H9 (cell line): ENCODE measurements around the gene CDCP1. TPM values are rescaled to one million over a fixed set of nuclear protein-coding genes. Genes with fewer than 3 reads are reported as not detected.

Experiments used
- DNase-seq: peaks from one replicate; pipeline ENCODE4 v3.0.0-alpha.2; 2017
- H2AFZ ChIP-seq: one replicate; pipeline ENCODE4 v1.6.1; 2013; ENCODE audit warnings: mild to moderate bottlenecking, low read length, control low read depth, moderate library complexity
- H2AK5ac ChIP-seq: 2 replicates; pipeline ENCODE4 v1.6.1; 2013; ENCODE audit warnings: low read length, control low read depth, mixed read lengths; ENCODE audit not compliant: insufficient read length
- H2BK120ac ChIP-seq: one replicate; pipeline ENCODE4 v1.6.1; 2013; ENCODE audit warnings: low read depth, mild to moderate bottlenecking, low read length, control low read depth, inconsistent platforms; ENCODE audit not compliant: poor library complexity, severe bottlenecking
- H2BK12ac ChIP-seq: 2 replicates; pipeline ENCODE4 v1.6.1; 2013; ENCODE audit warnings: low read length, control low read depth, mixed read lengths, low read depth; ENCODE audit not compliant: insufficient read length
- H2BK15ac ChIP-seq: 2 replicates; pipeline ENCODE4 v1.6.1; 2013; ENCODE audit warnings: low read depth, low read length, control low read depth
- H2BK20ac ChIP-seq: one replicate; pipeline ENCODE4 v1.6.1; 2013; ENCODE audit warnings: low read depth, mild to moderate bottlenecking, low read length, control low read depth, inconsistent platforms; ENCODE audit not compliant: poor library complexity, severe bottlenecking
- H2BK5ac ChIP-seq: 2 replicates; pipeline ENCODE4 v1.6.1; 2013; ENCODE audit warnings: low read length, control low read depth, mixed read lengths; ENCODE audit not compliant: insufficient read length
- H3K14ac ChIP-seq: 2 replicates; pipeline ENCODE4 v1.6.1; 2013; ENCODE audit warnings: low read length, control low read depth; ENCODE audit not compliant: insufficient read depth
- H3K18ac ChIP-seq: 2 replicates; pipeline ENCODE4 v1.6.1; 2013; ENCODE audit warnings: low read depth, mild to moderate bottlenecking, mixed read lengths, low read length, control low read depth; ENCODE audit not compliant: insufficient read length
- H3K23ac ChIP-seq: 2 replicates; pipeline ENCODE4 v1.6.1; 2013; ENCODE audit warnings: low read length, control low read depth, mixed read lengths, low read depth; ENCODE audit not compliant: insufficient read length
- H3K23me2 ChIP-seq: 2 replicates; pipeline ENCODE4 v1.6.1; 2013; ENCODE audit warnings: low read depth, mild to moderate bottlenecking, mixed read lengths, low read length, control low read depth; ENCODE audit not compliant: insufficient read length, poor library complexity, severe bottlenecking
- H3K27ac ChIP-seq: 2 replicates; pipeline ENCODE4 v1.5.1; 2013; ENCODE audit warnings: low read length, control low read depth, mixed read lengths, low read depth; ENCODE audit not compliant: insufficient read length
- H3K27me3 ChIP-seq: 2 replicates; pipeline ENCODE4 v1.6.1; 2013; ENCODE audit warnings: low read length, control low read depth, inconsistent platforms; ENCODE audit not compliant: insufficient read depth
- H3K4ac ChIP-seq: 2 replicates; pipeline ENCODE4 v1.6.1; 2013; ENCODE audit warnings: low read depth, mild to moderate bottlenecking, control low read depth, inconsistent platforms, low read length, moderate library complexity
- H3K4me1 ChIP-seq: 2 replicates; pipeline ENCODE4 v1.6.1; 2013; ENCODE audit warnings: low read length, control low read depth, inconsistent platforms; ENCODE audit not compliant: insufficient read depth
- H3K4me2 ChIP-seq: 2 replicates; pipeline ENCODE4 v1.6.1; 2013; ENCODE audit warnings: low read length, control low read depth, mixed read lengths; ENCODE audit not compliant: insufficient read length, insufficient read depth
- H3K56ac ChIP-seq: 2 replicates; pipeline ENCODE4 v1.6.1; 2013; ENCODE audit warnings: low read depth, mild to moderate bottlenecking, mixed read lengths, low read length, control low read depth; ENCODE audit not compliant: insufficient read length
- H3K79me1 ChIP-seq: 2 replicates; pipeline ENCODE4 v1.6.1; 2013; ENCODE audit warnings: low read depth, mild to moderate bottlenecking, moderate library complexity, low read length, control low read depth, inconsistent platforms; ENCODE audit not compliant: insufficient read depth, poor library complexity, severe bottlenecking
- H3K79me2 ChIP-seq: 2 replicates; pipeline ENCODE4 v1.6.1; 2013; ENCODE audit warnings: low read length, control low read depth, inconsistent platforms; ENCODE audit not compliant: insufficient read depth
- H3K9ac ChIP-seq: 2 replicates; pipeline ENCODE4 v1.6.1; 2013; ENCODE audit warnings: low read length, control low read depth, mixed read lengths; ENCODE audit not compliant: insufficient read length; ENCODE audit errors: extremely low read depth
- H3K9me3 ChIP-seq: one replicate; pipeline ENCODE4 v1.6.1; 2013; ENCODE audit warnings: low read depth, low read length, inconsistent platforms; ENCODE audit not compliant: control insufficient read depth
- H3T11ph ChIP-seq: one replicate; pipeline ENCODE4 v1.6.1; 2013; ENCODE audit warnings: mild to moderate bottlenecking, low read length, control low read depth, inconsistent platforms
- H4K20me1 ChIP-seq: one replicate; pipeline ENCODE4 v1.6.1; 2013; ENCODE audit not compliant: control insufficient read depth, insufficient read length, insufficient read depth
- H4K5ac ChIP-seq: 2 replicates; pipeline ENCODE4 v1.6.1; 2013; ENCODE audit warnings: low read depth, mild to moderate bottlenecking, mixed read lengths, low read length, control low read depth; ENCODE audit not compliant: insufficient read length
- H4K8ac ChIP-seq: replicated peaks from 2 replicates; pipeline ENCODE4 v1.6.1; 2013; ENCODE audit warnings: low read length, control low read depth, mixed read lengths, low read depth; ENCODE audit not compliant: insufficient read length
- H4K91ac ChIP-seq: 2 replicates; pipeline ENCODE4 v1.6.1; 2013; ENCODE audit warnings: low read depth, mild to moderate bottlenecking, moderate library complexity, mixed read lengths, low read length, control low read depth; ENCODE audit not compliant: insufficient read length
- H3K27ac Mint-ChIP-seq, 3 experiments: 2 replicates in 2 of 3; 3 replicates in 1 of 3; pipeline ENCODE4 v1.8.0; 2020 to 2021; ENCODE audit warnings: mixed read lengths in 3 of 3, mild to moderate bottlenecking in 1 of 3, moderate library complexity in 1 of 3
- H3K27me3 Mint-ChIP-seq: 2 replicates; pipeline ENCODE4 v1.8.0; 2021; ENCODE audit warnings: low read depth, mild to moderate bottlenecking, moderate library complexity, mixed read lengths
- H3K36me3 Mint-ChIP-seq, 3 experiments: 2 replicates in 2 of 3; 3 replicates in 1 of 3; pipeline ENCODE4 v1.8.0; 2020 to 2021; ENCODE audit warnings: low read depth in 3 of 3, mixed read lengths in 3 of 3; ENCODE audit not compliant: insufficient read depth in 1 of 3
- H3K4me1 Mint-ChIP-seq, 2 experiments: 2 replicates each; pipeline ENCODE4 v1.8.0; 2020; ENCODE audit warnings: mixed read lengths in 2 of 2
- H3K4me3 Mint-ChIP-seq, 2 experiments: 2 replicates in 1 of 2; 3 replicates in 1 of 2; pipeline ENCODE4 v1.8.0; 2020 to 2021; ENCODE audit warnings: mild to moderate bottlenecking in 2 of 2, mixed read lengths in 2 of 2, moderate library complexity in 1 of 2
- H3K9me3 Mint-ChIP-seq, 2 experiments: 2 replicates in 1 of 2; 3 replicates in 1 of 2; pipeline ENCODE4 v1.8.0; 2020; ENCODE audit warnings: mild to moderate bottlenecking in 2 of 2, mixed read lengths in 2 of 2, moderate library complexity in 1 of 2
- CTCF ChIP-seq: fragments of 200-600 bp; sonication (generic); conservative IDR thresholded peaks from 3 replicates; pipeline ENCODE4 v1.8.0; 2021; ENCODE audit warnings: antibody characterized with exemption, mild to moderate bottlenecking
- WGBS: extraction: QIAGEN DNeasy Blood & Tissue Kit; methylation state at CpG from one replicate; pipeline ENCODE4 v1.1.7; 2013; ENCODE audit warnings: missing lambda C conversion rate, low lambda C conversion rate, mixed read lengths; ENCODE audit not compliant: insufficient read length; ENCODE audit errors: extremely low coverage; 5-methylcytosine and 5-hydroxymethylcytosine counted together
- total RNA-seq: library from RNA; stranded (reverse); gene quantifications from 2 replicates; pipeline ENCODE4 v1.2.1, GENCODE V29; 2021

Gene CDCP1
- total RNA-seq, 1 experiment from 2014 or later, result 12.9 TPM

GRCh38 chr3:45033791-45034190 lies 112.4 kb downstream of the CDCP1 start:
- Histone ChIP-seq H3K4me2 (no peak overlapping the region), H3K23ac (no peak overlapping the region), H2BK12ac (no peak overlapping the region), H2BK5ac (no peak overlapping the region), H3K9me3 (no peaks in the 10 kb centered on the region), H3K4me1 (no peaks in the 10 kb centered on the region; the same call in 1 of the 2 replicates), H3K27ac (no peak overlapping the region), H2AFZ (no peak overlapping the region), H2BK120ac (no peak overlapping the region), H3K79me2 (no peaks in the 10 kb centered on the region), H3K56ac (no peak overlapping the region), H2BK20ac (no peak overlapping the region), H2AK5ac (no peak overlapping the region), H4K5ac (no peak overlapping the region), H3T11ph (no peak overlapping the region), H2BK15ac (no peak overlapping the region), H3K14ac (no peak overlapping the region), H3K79me1 (no peaks in the 10 kb centered on the region), H4K20me1 (no peaks in the 10 kb centered on the region), H4K8ac (no peak overlapping the region), H3K27me3 (peaks cover 20% of the 10 kb centered on the region; the same call in 1 of the 2 replicates), H4K91ac (no peak overlapping the region), H3K18ac (no peak overlapping the region), H3K23me2 (peaks cover 4% of the 10 kb centered on the region), H3K9ac (no peak overlapping the region), H3K4ac (no peak overlapping the region)
- TF ChIP-seq CTCF, result no peak
- Mint-ChIP-seq H3K4me1 (peaks cover 24 to 26% of the 10 kb centered on the region in 2 experiments), H3K27me3 (peaks cover 64% of the 10 kb centered on the region), H3K27ac (no peak overlapping the region; a peak in 1 of 7 replicates), H3K4me3 (no peak overlapping the region), H3K36me3 (no peaks in the 10 kb centered on the region), H3K9me3 (0 out of 5 replicates have a peak, but pooled peaks cover 0 to 2% of the 10 kb centered on the region in 2 experiments)
- DNase-seq, result no peak
- WGBS, result no CpG with 5 or more reads among the region's 6 CpGs

Other genes starting within 250 kb of the CDCP1 start
- 58.3 and 71.3 TPM in 2 replicates for gene ZDHHC3, start 170.2 kb downstream of the CDCP1 start, total RNA-seq
- gene EXOSC7, start 170.1 kb downstream of the CDCP1 start, total RNA-seq, result 86.6 and 88.7 TPM in 2 replicates
- gene CLEC3B, start 120.1 kb downstream of the CDCP1 start, total RNA-seq, result not detected in 2 replicates
- 29.1 and 30.3 TPM in 2 replicates for gene TMEM158, start 79.9 kb upstream of the CDCP1 start, total RNA-seq
- gene LARS2, start 242.2 kb upstream of the CDCP1 start, total RNA-seq, result 44.4 and 44.6 TPM in 2 replicates